22Rv1 (cell line): ENCODE data around the gene DUSP28.
"Not testable (repeated sequence)": the region's sequence is repeated elsewhere in the genome, so short reads cannot be mapped to it uniquely, and the experiment has no call there.

Source experiments
- H3K27ac ChIP-seq: fragments of 450-650 bp; 2 replicates; pipeline ENCODE4 v1.5.1; 2017
- ZFX ChIP-seq: fragments of 450-650 bp; IDR thresholded peaks from 2 replicates; pipeline ENCODE4 v1.6.1; 2017; ENCODE audit warnings: antibody characterized with exemption, borderline replicate concordance
- TF ChIP-seq, protein P1 (sequence below): fragments of 450-650 bp; IDR thresholded peaks from 2 replicates; pipeline ENCODE4 v1.5.1; 2017; ENCODE audit warnings: mild to moderate bottlenecking

The DUSP28 gene

DNA sequence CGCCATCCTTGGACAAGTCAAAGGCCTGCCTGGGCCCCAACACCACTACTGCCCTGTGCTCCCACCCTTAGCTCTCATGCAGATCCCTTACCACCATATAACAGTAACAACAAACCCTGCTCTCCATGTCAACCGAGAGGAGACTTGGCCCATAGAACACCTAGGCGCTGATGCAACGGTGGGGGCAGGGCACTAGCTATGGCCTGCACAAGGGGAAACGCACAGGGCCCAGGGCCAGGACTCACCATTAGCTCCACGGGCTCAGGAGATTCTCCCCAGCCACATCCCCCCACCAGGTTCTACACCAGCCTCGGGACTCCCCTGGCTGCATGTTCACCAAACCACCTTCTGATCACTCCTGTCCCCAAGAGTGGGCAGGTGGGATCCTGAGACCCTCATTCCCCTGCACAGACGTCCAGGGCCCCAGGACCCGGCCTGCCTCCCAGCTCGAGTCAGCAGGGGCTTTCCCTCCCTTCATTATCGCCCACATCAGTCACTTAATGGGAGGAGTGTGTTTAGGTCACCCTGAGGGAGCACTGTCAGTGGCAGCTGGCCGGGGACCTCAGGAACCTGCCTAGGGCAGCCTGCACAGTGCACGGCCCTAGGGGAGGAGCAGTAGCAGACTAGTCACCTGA is 31.6 kb upstream of the DUSP28 start:
- TF ChIP-seq, protein P1, sequence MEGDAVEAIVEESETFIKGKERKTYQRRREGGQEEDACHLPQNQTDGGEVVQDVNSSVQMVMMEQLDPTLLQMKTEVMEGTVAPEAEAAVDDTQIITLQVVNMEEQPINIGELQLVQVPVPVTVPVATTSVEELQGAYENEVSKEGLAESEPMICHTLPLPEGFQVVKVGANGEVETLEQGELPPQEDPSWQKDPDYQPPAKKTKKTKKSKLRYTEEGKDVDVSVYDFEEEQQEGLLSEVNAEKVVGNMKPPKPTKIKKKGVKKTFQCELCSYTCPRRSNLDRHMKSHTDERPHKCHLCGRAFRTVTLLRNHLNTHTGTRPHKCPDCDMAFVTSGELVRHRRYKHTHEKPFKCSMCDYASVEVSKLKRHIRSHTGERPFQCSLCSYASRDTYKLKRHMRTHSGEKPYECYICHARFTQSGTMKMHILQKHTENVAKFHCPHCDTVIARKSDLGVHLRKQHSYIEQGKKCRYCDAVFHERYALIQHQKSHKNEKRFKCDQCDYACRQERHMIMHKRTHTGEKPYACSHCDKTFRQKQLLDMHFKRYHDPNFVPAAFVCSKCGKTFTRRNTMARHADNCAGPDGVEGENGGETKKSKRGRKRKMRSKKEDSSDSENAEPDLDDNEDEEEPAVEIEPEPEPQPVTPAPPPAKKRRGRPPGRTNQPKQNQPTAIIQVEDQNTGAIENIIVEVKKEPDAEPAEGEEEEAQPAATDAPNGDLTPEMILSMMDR: no peak
- TF ChIP-seq ZFX: no peak
- H3K27ac ChIP-seq: no peak overlapping the region

DNA sequence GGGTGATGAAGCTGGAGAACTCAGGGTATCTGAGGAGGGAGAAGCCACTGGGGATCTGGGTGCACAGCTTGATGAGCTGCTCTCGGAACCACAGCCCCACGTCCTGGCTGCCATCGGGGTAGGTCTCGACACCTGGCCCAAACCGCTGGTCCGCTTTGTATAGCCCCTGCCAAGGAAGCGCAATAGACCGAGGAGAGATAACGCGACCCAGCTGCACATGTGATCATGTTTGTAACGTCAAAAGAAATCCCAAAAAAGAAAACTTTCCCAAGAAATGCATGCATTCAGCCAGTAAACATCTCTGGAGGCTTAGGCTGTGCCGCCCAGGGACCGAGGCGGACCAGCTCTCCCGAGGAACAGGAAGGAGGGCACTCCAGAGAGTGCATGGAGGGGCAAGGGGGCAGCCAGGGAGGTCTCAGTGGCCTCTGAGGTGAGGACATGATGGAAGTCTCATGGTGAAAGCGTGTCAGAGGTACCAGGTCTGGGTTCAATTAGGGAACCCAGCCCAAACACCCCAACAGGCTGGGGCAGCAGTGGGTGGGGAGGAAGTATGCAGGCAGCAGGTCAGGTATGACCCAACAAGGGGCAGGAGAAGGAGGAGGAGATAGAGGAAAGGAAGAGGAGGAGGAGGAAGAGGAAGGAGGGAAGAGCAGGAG is 30.7 kb upstream of the DUSP28 start:
- H3K27ac ChIP-seq: no peak overlapping the region
- TF ChIP-seq, protein P1: no peak
- no peak for TF ChIP-seq ZFX

DNA sequence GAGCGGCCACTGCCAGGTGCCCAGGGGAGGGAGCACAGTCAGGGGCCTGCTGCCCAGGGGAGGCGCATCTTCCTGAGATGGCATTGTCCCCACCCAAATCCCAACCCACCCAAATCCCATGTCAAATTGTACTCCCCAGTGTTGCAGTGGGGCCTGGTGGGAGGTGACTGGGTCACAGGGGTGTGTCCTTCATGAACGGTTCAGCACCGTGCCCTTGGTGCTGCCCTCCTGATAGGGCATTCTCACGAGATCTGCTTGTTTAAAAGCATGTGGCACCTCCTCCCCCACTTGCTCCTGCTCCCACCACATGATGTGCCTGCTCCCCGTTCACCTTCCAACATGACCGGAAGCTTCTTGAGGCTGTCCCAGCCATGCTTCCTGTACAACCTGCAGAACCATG is 30.0 kb upstream of the DUSP28 start:
- no peak overlapping the region for H3K27ac ChIP-seq
- TF ChIP-seq, protein P1: no peak
- no peak for TF ChIP-seq ZFX

DNA sequence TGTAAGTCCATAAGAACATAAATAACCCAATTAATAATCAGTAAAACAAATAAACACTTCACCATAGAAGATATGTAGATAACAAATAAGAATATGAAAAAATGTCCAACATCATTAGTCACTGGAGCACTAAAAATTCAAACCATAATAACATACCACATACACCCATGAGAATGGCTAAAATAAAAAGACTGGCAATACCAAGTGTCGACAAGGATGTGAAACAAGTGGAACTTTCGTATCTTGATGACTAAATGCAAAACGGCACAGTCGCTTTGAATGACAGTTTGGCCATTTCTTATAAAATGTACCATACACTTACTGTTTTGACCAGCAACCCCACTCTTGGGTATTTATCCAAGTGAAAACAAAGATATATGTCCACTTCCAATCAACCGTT is 29.1 kb upstream of the DUSP28 start:
- H3K27ac ChIP-seq: no peak overlapping the region
- TF ChIP-seq, protein P1: no peak
- no peak for TF ChIP-seq ZFX

DNA sequence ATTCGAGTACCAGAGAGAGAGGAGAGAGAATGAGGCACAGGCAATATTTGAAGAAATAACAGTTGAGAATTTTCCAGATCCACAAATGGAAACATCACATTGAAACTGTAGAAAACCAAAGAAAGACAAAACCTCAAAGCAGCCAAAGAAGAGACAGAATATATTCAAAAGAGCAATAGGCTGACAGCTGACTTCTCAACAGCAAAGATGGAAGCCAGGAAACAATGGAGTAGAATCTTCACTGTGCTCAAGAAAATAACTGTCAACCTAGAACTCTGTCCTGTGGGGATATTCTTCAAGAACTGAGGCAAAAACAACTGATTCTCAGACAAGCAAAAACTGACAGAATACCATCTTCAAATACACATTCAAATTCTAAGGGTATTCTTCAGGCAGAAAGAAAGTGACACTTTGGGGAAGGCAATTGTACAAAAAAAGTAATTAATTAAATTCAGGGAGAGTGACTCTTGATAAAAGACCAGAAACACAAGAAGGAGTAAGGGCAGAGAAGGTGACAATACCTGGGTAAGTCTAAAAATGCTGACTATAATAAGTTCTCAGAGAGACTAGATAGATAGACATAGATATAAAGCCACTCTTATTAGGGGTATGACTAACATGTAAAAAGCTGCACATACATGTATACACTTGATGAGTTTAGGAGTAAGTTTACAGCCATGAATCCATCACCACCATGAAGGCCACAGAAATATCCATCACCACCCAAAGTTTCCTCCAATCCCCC is 28.0 kb upstream of the DUSP28 start:
- TF ChIP-seq ZFX: no peak
- TF ChIP-seq, protein P1: no peak

DNA sequence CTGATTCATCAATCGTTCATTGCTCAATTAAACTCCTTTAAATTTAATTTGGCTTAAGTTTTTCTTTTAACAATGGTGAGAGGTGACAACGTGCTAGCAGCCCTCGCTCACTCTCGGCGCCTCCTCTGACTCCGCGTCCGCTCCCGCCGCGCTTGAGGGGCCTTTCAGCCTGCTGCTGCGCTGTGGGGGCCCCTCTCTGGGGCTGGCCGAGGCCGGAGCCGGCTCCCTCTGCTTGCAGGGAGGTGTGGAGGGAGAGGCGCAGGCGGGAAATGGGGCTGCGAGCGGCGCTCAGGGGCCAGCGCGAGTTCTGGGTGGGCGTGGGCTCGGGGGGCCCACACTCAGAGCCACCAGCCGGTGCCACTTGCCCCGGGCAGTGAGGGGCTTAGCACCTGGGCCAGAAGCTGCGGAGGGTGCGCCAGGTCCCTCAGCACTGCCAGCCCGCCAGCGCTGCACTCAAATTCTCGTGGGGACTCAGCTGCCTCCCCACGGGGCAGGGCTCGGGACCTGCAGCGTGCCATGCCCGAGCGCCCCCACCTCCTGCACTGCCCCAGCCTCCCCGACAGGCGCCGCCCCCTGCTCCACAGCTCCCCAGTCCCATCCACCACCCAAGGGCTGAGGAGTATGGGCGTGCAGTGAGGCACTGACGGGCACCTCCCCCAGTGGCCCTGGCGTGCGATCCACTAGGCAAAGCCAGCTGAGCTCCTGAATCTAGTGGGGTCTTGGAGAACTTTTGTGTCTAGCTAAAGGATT is 22.0 kb upstream of the DUSP28 start:
- TF ChIP-seq ZFX: no peak
- TF ChIP-seq, protein P1: no peak
- H3K27ac ChIP-seq: no peak overlapping the region

More for the DNA sequence above, 28.0 kb upstream of the DUSP28 start:
- H3K27ac ChIP-seq: no peak overlapping the region

DNA sequence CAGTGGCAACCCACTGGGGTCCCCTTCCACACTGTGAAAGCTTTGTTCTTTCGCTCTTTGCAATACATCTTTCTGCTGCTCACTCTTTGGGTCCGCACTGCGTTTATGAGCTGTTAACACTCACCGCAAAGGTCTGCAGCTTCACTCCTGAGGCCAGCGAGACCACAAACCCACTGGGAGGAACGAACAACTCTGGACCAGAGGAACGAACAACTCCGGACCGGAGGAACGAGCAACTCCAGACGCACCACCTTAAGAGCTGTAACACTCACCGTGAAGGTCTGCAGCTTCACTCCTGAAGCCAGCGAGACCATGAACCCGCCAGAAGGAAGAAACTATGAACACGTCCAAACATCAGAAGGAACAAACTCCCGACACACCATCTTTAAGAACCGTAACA is 21.1 kb upstream of the DUSP28 start:
- H3K27ac ChIP-seq: not testable (repeated sequence)
